C4-2B (cell line): ENCODE results near the gene SETD1B.

Experiments
- CTCF ChIP-seq: fragments of 450-650 bp; conservative IDR thresholded peaks from 2 replicates; pipeline ENCODE4 v1.5.1; 2017; ENCODE audit warnings: mild to moderate bottlenecking
- ZFX ChIP-seq: fragments of 450-650 bp; IDR thresholded peaks from 2 replicates; pipeline ENCODE4 v1.6.1; 2017

DNA sequence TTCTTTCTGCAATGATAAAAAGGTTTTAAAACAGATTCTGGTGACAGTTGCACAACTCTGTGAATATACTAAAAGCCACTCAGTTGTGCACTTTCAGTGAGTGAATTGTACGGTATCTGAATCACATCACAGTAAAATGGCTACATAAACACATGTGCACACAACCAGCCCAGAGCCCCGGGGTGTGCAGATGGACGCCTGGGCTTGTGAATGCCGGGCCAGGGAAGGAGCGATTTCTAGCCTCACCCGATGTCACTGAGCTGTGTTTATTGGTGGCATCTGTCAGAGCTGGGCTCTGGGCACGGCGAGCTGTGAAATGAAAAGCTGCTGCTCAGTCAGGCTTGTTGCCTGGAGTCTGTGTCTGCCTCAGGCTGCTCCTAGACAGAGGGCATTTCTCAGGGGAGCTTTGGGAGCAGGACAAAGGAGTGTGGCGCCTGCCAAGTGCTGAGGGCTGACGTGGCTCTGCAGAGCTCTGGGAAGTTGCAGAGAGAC lies 36.2 kb upstream of the SETD1B start:
- TF ChIP-seq CTCF, result no peak
- TF ChIP-seq ZFX, result no peak
